Renal cortex interstitium (tissue), 11 donors: ENCODE measurements around the gene MAGI2. TPM values are rescaled to one million over a fixed set of nuclear protein-coding genes. Genes with fewer than 3 reads are reported as not detected.
A peak's percentile ranks its signal among the peaks of the same experiment; 100 is the strongest.
"Not testable (repeated sequence)": the region's sequence is repeated elsewhere in the genome, so short reads cannot be mapped to it uniquely, and the experiment has no call there.

Source experiments
- DNase-seq, 11 donors: peaks; one replicate each; pipeline ENCODE4 v3.0.0-alpha.2; 2013; ENCODE audit warnings: low read depth in 9 of 11, low spot score in 4 of 11; ENCODE audit errors: extremely low read depth in 1 of 11
- polyA plus RNA-seq, 3 donors: library from polyadenylated mRNA; unstranded; fragments of 120-200 nt; gene quantifications; one replicate each; pipeline ENCODE4 v1.2.1, GENCODE V29; 2013; ENCODE audit not compliant: insufficient read length in 3 of 3

MAGI2 gene
- polyA plus RNA-seq, 3 donors, result 32.0 to 34.5 (median 33.9) TPM

DNA sequence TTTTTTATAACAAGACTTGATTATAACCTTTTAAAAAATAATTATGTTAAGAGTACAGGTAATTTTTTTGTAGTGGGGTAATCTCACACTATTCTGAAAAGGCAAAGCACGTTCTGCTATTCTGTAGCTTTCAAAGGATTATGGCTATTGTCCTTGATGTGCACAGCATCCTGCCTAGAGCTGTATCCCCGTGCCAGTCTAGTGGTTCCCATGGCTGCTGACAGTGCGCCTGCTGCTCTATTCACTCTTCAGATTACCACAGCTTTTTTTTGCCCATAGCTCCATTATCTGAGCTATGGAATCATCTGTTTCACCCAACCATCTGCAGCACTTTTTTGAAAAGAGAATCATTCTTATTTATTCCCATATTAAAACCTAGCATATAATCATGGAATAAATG, 931.5 kb downstream of the MAGI2 start:
- DNase-seq, result no peak

DNA sequence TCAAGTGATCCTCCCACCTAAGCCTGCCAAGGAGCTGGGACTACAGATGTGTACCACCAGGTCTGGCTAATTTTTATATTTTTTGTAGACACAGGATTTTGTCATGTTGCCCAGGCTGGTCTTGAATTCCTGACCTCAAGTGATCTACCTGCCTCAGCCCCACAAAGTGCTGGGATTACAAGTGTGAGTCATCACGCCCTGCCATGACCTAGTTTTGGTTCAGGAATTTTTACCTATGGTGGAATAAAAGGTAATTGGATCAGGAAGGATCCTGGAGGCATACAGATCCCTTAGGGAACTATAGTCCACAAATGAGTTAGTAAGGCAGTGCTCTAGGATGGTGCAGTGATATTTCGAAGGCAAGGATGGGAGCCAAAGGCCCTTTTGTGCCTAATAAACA, 937.0 kb downstream of the MAGI2 start:
- no peak for DNase-seq

DNA sequence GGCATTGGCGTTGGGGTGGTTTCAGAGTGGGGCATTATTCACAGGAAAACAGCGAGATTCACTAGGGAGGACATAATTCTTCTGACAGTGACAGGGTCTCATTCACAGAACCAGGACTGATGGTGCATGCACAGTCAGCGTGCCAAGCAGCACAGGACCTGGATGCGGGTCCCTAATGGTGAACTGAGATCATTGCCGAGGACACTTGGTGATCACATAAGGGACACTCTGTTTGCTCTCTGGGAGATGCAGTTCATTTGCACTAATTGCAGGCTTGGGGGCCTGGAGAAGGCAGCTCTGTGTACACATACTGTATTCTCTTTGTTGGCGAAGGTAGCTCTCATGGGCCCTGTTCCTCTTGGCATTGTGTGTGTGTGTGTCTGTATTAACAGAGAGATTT, 938.8 kb downstream of the MAGI2 start:
- no peak for DNase-seq

DNA sequence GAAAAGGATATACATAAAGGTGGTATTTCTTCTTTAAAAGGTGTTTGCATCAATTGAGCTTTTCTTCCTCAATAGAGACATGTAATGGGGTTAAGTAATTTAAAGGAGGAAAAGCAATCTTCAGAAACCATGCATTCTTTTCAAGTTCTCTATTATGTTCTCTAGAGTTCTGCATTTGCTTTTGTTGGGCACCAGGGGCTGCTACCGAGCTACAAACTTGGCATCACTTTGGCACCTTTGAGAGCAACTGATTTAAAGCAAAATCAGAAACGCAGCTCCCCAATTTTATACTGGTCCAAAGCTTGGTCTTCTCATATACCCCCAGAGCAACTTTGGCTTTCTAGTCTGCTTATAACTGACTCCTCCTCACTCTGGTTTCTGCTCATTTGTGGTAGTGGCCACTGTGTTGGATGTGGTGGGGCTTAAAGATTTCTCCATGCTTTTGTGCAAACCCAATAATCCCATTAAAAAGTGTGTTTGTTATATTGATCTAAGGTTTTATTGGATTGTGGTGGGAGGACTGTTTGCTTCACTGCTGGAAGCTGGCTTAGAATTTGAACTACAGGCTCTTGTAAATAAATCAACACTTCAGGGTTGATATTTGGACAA, 942.8 kb downstream of the MAGI2 start:
- peak in 10 of 11 donors; percentile 1 to 41 (median 21) for DNase-seq

DNA sequence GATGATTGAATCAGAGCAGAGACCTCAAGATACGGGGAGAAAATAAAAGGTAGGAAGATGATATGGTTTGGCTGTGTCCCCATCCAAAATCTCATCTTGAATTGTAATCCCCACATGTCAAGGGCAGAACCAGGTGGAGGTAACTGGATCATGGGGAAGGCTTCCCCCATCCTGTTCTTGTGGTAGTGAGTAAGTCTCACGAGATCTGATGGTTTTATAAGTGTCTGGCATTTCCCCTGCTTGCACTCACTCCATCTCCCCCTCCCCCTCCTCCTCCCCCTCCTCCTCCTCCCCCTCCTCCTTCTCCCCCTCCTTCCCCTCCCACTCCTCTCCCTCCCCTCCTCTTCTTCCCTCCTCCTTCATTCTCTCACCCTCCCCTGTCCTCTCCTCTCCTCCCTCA, 950.2 kb downstream of the MAGI2 start:
- not testable (repeated sequence) for DNase-seq

DNA sequence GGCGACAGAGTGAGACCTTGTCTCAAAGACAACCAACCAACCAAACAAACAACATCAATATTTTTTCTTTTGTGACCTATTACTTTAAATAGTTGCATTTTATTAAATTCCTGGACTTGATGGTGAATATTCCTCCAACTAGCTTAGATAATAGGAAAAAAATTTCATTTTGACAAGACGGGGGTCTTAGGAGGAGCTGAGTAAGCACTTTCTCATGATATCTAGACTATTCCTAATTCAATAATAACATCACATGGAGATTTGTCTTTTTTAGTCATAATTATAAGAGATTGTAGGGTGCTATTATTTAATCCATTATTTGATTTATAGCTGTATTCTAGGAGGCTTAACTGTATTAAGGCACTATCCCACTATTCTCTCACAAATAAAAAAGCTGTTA, 952.4 kb downstream of the MAGI2 start:
- no peak for DNase-seq

DNA sequence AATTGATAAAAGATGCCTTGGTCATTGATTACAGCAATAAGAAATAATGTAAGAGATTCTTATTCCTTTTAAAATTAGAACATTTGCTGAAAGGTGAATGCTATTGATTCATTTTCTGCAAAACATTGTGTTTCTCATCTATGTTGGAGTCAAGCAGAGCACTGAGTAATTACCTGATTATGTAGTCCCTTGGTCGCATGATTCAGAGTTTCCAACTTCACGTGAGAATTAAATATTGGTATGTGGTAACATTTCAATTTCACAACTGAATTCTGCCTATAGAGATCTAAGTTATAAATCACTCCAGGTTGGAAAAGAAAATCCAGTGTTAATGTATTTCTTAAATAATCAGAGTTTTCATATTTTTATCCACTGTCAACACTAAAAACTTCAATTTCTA, 953.5 kb downstream of the MAGI2 start:
- no peak for DNase-seq

DNA sequence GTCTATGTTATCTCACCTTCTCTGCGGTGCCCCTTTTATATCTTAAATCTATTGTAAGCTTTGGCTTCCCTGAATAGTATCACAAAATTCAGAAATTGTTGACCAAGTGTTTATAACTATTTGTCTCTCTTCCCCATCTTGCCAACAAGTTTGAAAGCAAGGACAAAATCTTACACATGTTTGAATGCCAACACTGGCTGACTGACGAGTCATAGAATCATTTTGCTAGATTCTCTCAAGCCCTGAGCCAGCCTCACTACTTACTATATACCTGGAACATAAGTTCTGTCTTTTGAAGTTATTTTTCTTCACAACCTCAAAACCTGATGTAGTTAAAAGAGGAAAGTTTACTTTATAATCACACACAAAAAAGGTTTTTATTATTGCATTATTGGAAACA, 954.2 kb downstream of the MAGI2 start:
- DNase-seq, result no peak

DNA sequence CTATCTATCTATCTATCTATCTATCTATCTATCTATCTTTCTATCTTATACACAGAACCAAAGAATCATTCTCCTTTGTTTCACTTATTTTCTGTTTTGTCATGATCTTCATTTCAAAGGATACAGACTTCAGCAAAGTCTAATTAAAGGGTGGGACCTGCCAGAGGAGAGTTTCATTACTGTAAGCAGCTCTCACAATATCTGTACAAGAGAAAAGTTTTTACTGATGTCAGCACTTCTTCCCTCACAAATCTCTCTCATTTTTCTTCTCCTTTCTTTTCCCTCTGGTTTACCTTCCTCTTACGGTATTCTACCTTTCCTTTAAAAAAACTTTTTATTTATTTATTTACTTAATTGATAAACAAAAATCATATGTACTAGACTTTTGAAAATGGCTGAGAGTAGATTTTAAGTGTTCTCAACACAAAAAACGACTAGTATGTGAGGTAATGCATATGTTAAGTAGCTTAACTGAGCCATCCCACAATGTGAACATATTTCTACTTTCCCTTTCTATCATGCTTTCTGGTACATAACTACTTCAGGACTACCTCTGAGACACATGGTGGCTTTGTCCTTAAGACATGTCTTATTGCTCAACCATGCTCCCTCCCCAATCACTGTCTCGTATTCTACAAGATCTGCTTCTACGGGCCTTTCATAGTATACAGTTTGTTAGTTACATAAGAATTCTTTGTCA, 955.6 kb downstream of the MAGI2 start:
- no peak for DNase-seq

DNA sequence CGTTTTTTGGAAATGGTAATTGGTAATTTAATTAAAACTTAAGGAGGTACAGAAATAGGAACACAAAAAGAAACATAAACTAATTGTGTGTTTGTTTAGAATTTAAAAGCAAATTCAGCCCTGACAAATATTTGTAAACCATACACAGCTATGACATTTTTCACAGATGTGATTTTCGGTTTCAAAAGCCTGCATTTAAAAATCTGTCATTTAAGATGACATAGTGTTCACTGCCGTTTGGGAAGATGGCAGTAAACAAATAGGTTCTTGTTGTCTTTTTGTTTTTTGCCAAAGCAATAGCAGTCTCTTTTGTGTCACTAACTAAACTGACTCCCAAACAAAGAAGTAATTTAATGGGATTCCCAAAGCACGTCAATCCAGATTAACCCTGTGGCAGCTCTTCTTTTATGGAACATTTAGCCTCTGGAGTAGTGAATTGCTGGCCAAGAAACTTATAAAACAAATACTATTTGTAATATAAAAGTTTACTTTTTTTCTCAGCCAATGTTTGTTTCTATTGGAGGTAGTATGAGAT, 957.3 kb downstream of the MAGI2 start:
- DNase-seq, result no peak

DNA sequence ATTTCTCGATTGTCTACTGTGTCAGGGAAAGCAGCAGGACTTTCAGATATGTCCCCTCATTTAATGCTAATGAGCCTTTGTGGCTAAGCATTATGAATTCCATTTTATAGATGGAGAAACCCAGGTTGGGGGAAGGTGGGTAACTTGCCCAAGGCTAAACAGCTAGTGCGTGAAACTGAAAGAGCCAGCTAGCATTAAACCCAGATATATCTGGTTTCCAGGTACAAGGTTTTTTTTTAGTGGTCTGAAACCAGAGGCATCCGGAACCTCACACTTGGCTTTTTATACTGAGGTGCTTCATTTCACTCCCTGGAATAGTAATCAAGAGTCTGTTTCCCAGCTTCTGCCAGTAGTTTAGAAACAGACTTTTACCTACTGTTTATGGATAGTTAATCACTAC, 960.1 kb downstream of the MAGI2 start:
- peak in 5 of 11 donors; percentile 3 to 26 (median 11) for DNase-seq

DNA sequence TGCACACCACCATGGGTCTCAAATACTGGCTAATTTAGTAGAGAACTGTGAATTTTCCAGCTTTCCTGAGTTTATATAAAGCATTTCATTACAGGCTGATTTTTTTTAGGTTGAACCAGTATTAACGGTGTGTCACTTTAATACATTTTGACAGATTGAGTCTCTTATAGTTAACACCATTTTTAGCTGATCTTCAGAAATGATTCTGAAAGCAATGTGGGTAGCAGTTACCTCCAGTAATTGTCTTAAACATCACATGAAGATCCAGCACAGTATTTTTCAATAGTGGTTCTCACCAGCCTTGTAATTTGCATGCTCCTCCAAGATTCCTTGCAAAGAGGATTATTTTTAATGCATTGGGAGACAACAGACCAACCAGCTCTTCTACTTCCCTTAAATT, 961.3 kb downstream of the MAGI2 start:
- DNase-seq, result no peak

DNA sequence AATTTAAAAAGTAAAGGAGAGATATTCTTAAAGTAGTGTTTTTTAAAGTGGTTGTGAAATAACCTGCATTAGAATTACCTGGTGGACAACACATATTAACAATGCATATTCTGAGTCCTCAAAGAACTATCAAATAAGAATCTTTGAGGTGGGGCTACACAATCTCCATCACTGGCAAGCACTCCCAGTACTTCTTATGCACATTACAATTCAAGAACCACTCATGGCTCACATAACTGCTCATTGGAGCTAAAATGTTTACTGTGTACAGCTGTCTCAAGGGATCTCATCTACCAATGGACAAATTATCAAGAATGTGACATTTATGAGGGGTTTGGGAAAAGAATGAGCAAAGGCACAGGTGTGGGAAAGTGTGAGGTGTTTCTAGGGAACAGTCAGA, 962.9 kb downstream of the MAGI2 start:
- no peak for DNase-seq

DNA sequence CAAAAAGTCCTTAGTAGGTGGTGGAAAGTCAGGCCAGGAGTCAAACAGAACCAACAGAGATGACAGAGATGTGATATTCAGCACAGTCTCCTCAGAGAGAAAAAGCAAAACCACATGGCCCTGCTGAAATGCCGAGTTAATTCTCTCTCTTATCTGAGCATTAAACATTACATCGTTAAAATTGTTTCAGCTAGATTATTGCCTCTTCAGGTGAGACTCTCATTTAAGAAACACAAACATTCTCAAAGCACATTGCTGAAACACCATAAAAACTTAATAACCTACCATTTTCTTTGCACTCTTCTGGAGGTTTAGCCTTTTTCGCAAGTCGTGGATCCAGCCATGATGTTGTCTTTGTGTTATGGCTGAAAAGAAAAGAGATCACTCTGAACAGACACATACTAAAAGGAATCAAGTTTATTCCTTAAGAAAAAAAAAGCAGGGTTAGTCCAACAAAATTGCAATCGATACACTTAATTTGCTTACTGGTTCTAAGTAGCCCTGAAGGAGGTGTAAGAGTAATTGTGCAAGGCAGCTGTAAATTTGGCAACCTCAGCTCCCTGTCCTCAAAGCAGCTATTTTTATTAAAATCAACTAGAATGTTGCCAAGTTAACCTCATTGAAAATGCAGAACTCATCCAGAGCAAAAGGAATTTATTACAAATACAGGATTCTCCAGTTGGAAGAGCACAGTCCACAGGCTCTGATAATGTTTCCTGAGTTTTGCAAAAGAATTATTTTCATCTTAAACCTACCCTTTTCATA, 963.8 kb downstream of the MAGI2 start:
- no peak for DNase-seq

DNA sequence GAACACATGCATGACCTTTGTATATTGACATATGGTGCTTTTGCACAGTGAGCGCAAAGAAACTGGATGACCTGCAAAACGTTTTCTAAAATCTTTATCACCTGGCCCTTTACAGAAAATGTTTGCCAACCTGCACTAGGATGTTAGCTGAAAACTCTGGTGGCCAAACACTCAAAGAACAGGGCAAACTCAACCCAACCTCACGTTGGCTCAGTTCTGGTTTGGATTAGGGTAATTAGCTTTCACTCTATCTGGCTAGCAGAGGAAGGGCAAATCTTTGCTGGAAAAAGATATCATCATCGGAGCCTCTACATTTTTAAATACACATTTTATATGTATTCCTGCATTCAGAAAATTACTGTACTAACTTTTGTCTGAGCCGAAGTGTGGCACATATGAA, 966.0 kb downstream of the MAGI2 start:
- DNase-seq, result no peak

DNA sequence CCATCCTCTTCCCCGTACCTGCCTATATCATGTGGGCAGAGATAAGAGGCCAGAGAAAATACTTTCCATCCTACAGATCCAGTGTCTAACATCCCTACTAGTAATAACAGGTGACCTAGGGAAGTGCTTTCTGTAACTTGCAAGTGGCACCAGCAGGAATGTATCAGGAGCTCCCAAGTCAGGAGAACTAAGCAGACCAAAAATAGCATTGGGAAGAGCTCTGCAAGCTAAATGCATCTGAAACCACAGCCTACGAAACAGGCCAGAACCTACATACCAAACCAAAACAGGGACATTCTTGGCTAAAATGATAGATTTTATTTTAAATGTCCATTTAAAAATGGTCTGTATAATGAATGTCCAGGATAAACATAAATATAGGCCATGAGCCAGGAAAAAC, 974.1 kb downstream of the MAGI2 start:
- DNase-seq, result no peak

DNA sequence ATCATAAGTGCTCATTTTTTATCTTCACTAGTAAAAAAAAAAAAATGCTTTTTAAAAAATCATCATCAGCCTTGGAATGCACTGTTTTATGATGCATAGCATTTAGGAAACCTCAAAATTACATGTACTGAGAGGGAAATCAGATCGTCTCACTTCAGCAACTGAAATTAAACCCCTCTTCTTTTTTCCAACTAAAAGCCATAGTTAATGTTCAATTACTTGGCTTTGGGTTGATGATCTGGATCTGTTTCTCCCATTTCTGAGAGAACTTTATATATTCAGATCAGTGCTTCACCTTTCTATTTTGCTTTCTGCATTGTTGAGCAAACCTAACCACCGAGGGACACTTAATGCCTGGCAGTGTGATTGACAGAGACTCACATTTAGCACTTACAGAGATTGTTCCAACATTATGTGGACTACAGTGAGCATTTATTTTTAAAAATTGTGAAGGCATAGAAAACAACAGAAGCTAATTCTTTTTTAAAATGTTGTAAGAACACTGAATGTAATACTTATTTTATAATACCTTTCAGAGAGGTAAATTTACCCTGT, 976.5 kb downstream of the MAGI2 start:
- peak in 1 of 11 donors; percentile 4 for DNase-seq

DNA sequence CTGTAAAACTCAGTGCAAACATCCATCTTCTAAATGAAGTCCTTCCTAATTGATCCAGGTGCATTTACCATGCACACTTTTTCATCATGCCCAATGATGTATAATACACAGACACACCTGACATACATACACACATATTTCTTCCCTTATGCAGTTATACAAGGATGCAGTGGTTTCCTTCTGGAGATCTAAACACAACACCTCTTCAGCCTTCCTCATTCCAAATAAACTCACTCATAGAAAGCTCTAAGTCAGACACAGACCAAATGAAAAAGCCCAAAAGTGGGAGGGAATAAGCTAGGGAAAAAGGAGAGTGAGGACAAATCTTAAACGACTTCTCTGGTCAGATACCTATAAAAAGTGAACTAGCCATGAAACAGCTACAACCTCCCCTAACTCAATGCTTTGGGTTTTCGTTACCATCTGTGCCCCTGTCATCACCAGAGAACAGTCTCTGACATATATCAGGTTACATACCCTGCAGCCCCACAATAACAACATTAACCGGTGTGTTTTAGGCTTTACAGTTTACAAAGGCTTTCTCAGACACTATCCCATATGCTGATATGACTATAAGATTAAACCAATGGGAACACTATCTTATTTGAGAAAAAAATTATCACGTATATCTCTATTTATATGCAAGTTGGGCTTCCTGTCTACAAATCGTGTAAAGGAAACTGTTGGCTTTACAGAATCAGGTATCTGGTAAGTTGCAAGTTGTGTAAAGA, 979.7 kb downstream of the MAGI2 start:
- no peak for DNase-seq

DNA sequence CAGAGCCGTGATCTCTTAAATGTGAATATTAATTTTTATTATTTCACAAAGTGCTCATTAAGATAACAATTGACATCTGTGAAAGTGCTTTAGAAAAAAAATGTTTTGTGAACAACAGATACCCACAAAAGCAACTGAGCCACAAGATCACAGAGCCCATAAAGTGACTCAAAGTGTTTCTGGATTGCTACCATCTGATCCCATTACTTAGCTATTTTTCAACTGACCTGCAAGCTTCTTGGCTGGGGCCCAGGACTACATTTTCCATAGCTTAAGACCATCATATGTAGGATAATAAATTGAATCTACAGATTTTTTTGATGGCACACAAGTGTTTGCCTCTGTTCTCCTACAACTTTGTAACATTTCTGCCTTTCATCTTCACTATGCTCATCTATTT, 980.4 kb downstream of the MAGI2 start:
- no peak for DNase-seq
